ENCODE measurements around the gene EXOC8. TPM values are rescaled to one million over a fixed set of nuclear protein-coding genes. Genes with fewer than 3 reads are reported as not detected.

Gene EXOC8
- total and polyA plus RNA-seq, 2 of the 13 experiments (the other 11 are each of a cell fraction or from before 2014, with no cell fraction given) = 2.1 to 7.9 TPM

DNA sequence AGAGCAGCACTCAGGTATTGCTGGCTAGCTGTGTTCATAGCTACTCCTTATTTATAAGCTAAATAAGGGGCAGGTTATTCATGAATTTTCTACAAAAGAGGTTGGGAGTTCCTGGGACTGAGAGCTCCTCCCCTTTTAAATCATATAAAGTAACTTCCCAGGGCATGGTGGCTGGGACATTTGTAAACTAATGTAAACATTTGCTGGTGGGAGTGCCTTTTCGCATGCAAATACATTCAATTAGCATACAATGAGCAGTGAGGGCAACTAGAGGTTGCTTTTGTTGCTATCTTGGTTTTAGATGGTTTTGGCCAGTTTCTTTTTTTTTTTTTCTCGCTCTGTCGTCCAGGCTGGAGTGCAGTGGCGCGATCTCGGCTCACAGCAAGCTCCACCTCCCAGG is 53.2 kb downstream of the EXOC8 start:
- Histone ChIP-seq H3K4me3 (replicated peaks in 1 of 3; ENCODE audit: insufficient read depth in 1 of 3, low read depth in 2 of 3, low read length in 3 of 3) (no peak overlapping the region), H3K9ac (ENCODE audit: insufficient read depth, low read depth, low read length) (no peak overlapping the region), H3K4me1 (ENCODE audit: insufficient read depth, low read length) (no peaks in the 10 kb centered on the region), H3K27me3 (ENCODE audit: control insufficient read depth in 1 of 2, insufficient read depth in 2 of 2, low read length in 2 of 2) (no peaks in the 10 kb centered on the region), H3K79me2 (ENCODE audit: insufficient read depth, low read length) (no peaks in the 10 kb centered on the region), H3K9me3 (ENCODE audit: low read length) (no peaks in the 10 kb centered on the region), H3K27ac (ENCODE audit: extremely low read length, insufficient read depth, low read length) (no peak overlapping the region), H2AFZ (ENCODE audit: low read length) (no peak overlapping the region), H3K36me3 (replicated peaks in 1 of 2; ENCODE audit: control insufficient read depth in 1 of 2, insufficient read depth in 2 of 2, low read length in 2 of 2) (no peaks in the 10 kb centered on the region), H3K4me2 (ENCODE audit: low read depth, low read length) (no peak overlapping the region), H4K20me1 (ENCODE audit: insufficient read depth, low read length) (no peaks in the 10 kb centered on the region)
- intact Hi-C loops (cut with micrococcal nuclease; ENCODE audit: unreplicated experiment) = no loop called here
- CTCF ChIA-PET (ENCODE audit: low intra/inter-chr PET ratio, low total read pairs) = no interaction called here
- ATAC-seq = no peak
- DNase-seq (ENCODE audit: low spot score) = no peak
- BruUV-seq (replicated peaks) = no TSS peak
- TF ChIP-seq ETV6 (CRISPR knock-in tag; conservative IDR thresholded peaks at IDR 0.05) = no peak
- TF ChIP-seq, protein P1, sequence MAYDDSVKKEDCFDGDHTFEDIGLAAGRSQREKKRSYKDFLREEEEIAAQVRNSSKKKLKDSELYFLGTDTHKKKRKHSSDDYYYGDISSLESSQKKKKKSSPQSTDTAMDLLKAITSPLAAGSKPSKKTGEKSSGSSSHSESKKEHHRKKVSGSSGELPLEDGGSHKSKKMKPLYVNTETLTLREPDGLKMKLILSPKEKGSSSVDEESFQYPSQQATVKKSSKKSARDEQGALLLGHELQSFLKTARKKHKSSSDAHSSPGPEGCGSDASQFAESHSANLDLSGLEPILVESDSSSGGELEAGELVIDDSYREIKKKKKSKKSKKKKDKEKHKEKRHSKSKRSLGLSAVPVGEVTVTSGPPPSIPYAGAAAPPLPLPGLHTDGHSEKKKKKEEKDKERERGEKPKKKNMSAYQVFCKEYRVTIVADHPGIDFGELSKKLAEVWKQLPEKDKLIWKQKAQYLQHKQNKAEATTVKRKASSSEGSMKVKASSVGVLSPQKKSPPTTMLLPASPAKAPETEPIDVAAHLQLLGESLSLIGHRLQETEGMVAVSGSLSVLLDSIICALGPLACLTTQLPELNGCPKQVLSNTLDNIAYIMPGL (CRISPR knock-in tag; IDR thresholded peaks at IDR 0.05; ENCODE audit: borderline replicate concordance in 1 of 2, low read depth in 1 of 2) = no peak
- WGBS (ENCODE audit: low lambda C conversion rate) = 95% methylated on average over 6 of the region's 6 CpGs
- no peak for FAIRE-seq
- in situ Hi-C loops (cut with HindIII; ENCODE audit: extremely low pct_ligation_motif_present, low pct_unique_long_range_greater_than_20kb) = no loop called here
- POLR2A ChIA-PET = no interaction called here

Other genes starting within 250 kb of the EXOC8 start
- not detected in 2 replicates for gene TRIM67, start 175.8 kb downstream of the EXOC8 start, total RNA-seq (2016; rRNA removed; fragmentation: Illumina TruSeq; extraction: Trizol)
- gene TRIM67, start 175.8 kb downstream of the EXOC8 start, polyA plus RNA-seq (2011; rRNA removed) = under 0.01 TPM in 1 of 2 replicates, not detected in the other
- 114 and 153 TPM in 2 replicates for gene GNPAT, start 96.6 kb downstream of the EXOC8 start, total RNA-seq (2016; rRNA removed; fragmentation: Illumina TruSeq; extraction: Trizol)
- 48.6 and 58.3 TPM in 2 replicates for gene GNPAT, start 96.6 kb downstream of the EXOC8 start, polyA plus RNA-seq (2011; rRNA removed)
- gene SPRTN, start 441 bp upstream of the EXOC8 start, total RNA-seq (2016; rRNA removed; fragmentation: Illumina TruSeq; extraction: Trizol) = 15.2 and 17.7 TPM in 2 replicates
- gene SPRTN, start 441 bp upstream of the EXOC8 start, polyA plus RNA-seq (2011; rRNA removed) = 3.9 and 4.2 TPM in 2 replicates
- 34.4 and 38.2 TPM in 2 replicates for gene EGLN1, start 84.4 kb upstream of the EXOC8 start, total RNA-seq (2016; rRNA removed; fragmentation: Illumina TruSeq; extraction: Trizol)
- gene EGLN1, start 84.4 kb upstream of the EXOC8 start, polyA plus RNA-seq (2011; rRNA removed) = 34.0 and 44.1 TPM in 2 replicates
- 46.2 and 69.1 TPM in 2 replicates for gene TSNAX, start 190.8 kb upstream of the EXOC8 start, total RNA-seq (2016; rRNA removed; fragmentation: Illumina TruSeq; extraction: Trizol)
- 13.2 and 13.7 TPM in 2 replicates for gene TSNAX, start 190.8 kb upstream of the EXOC8 start, polyA plus RNA-seq (2011; rRNA removed)

All from HepG2 (cell line).